HG03565 (cell line): ENCODE measurements around the gene MCTP2.

ENCODE experiments used
- ATAC-seq: cut with Tn5 transposase; IDR thresholded peaks from one replicate; pipeline ENCODE4 v1.9.1; 2021; ENCODE audit warnings: mild to moderate bottlenecking, moderate library complexity; ENCODE audit not compliant: unreplicated experiment

MCTP2 gene

GRCh38 chr15:94523873-94524272 lies 292.5 kb downstream of the MCTP2 start:
- no peak for ATAC-seq

DNA sequence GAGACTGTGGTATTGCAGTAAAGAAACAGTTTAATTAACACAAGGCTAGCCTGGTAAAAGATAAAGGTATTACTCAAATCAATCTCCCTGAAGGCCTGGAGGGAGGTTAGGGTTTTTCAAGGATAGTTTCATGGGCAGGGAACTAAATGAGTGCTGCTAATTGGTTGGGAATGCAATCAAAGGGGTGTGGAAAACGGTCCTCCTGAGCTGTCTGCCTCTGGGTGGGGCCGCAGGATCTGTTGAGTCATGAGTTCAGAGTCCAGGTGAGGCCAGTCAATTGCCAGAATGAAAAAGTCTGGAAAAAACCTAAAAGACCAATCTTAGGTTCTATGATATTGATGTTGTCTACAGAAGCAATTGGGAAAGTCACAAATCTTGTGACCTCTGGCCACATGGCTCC lies 293.2 kb downstream of the MCTP2 start:
- no peak for ATAC-seq

- no peak for ATAC-seq
Measured at GRCh38 chr15:94526071-94526689, 294.8 kb downstream of the MCTP2 start.

- no peak for ATAC-seq
Measured at GRCh38 chr15:94532226-94532625, 300.9 kb downstream of the MCTP2 start.
